OCI-LY1 (cell line): ENCODE measurements around the gene PPP6R1.

Experiments used
- H2AFZ ChIP-seq: fragments of 200-600 bp; sonication (generic), shearing (Covaris generic); 2 replicates; pipeline ENCODE4 v1.6.0; 2014; ENCODE audit warnings: antibody characterized with exemption, mild to moderate bottlenecking, low read length
- H3F3A ChIP-seq: fragments of 200-600 bp; sonication (generic), shearing (Covaris generic); 2 replicates; pipeline ENCODE4 v1.6.0; 2014; ENCODE audit warnings: mild to moderate bottlenecking, antibody characterized with exemption, low read length, moderate library complexity; ENCODE audit not compliant: insufficient read depth
- H3K27ac ChIP-seq: fragments of 200-600 bp; sonication (generic); 2 replicates; pipeline ENCODE4 v1.5.1; 2014; ENCODE audit warnings: low read length, mixed run types, mild to moderate bottlenecking, low read depth; ENCODE audit not compliant: poor library complexity, severe bottlenecking
- H3K27me3 ChIP-seq: fragments of 200-600 bp; sonication (generic); 2 replicates; pipeline ENCODE4 v1.6.0; 2014; ENCODE audit warnings: antibody characterized with exemption, mild to moderate bottlenecking, low read length, moderate library complexity; ENCODE audit not compliant: insufficient read depth
- H3K36me3 ChIP-seq: fragments of 200-600 bp; sonication (generic); 2 replicates; pipeline ENCODE4 v1.6.1; 2014; ENCODE audit warnings: mild to moderate bottlenecking, antibody characterized with exemption, low read length, moderate library complexity, mixed read lengths; ENCODE audit not compliant: insufficient read depth
- H3K4me1 ChIP-seq: fragments of 200-600 bp; sonication (generic); 2 replicates; pipeline ENCODE4 v1.5.1; 2014; ENCODE audit warnings: mild to moderate bottlenecking, low read length, moderate library complexity; ENCODE audit not compliant: insufficient read depth, severe bottlenecking
- H3K4me2 ChIP-seq: fragments of 200-600 bp; sonication (generic), shearing (Covaris generic); 2 replicates; pipeline ENCODE4 v1.6.1; 2014; ENCODE audit warnings: low read length
- H3K4me3 ChIP-seq: fragments of 200-600 bp; sonication (generic); 2 replicates; pipeline ENCODE4 v1.5.1; 2014; ENCODE audit warnings: low read length, low read depth, mild to moderate bottlenecking, mixed read lengths; ENCODE audit not compliant: poor library complexity, severe bottlenecking
- H3K79me2 ChIP-seq: fragments of 200-600 bp; shearing (Covaris generic); 2 replicates; pipeline ENCODE4 v1.6.1; 2016; ENCODE audit warnings: mixed run types, low read length, mixed read lengths; ENCODE audit not compliant: insufficient read depth
- H3K9ac ChIP-seq: fragments of 200-600 bp; sonication (generic), shearing (Covaris generic); 2 replicates; pipeline ENCODE4 v1.6.1; 2014; ENCODE audit warnings: mild to moderate bottlenecking, low read length, mixed read lengths
- H3K9me2 ChIP-seq: fragments of 200-600 bp; sonication (generic), shearing (Covaris generic); 2 replicates; pipeline ENCODE4 v1.6.1; 2014; ENCODE audit warnings: low read depth, mild to moderate bottlenecking, low read length, mixed read lengths
- H3K9me3 ChIP-seq: fragments of 200-600 bp; shearing (Covaris generic); 2 replicates; pipeline ENCODE4 v1.6.1; 2014; ENCODE audit warnings: low read length, mixed read lengths
- H4K20me1 ChIP-seq: fragments of 200-600 bp; sonication (generic), shearing (Covaris generic); 2 replicates; pipeline ENCODE4 v1.6.0; 2016; ENCODE audit warnings: mild to moderate bottlenecking, low read length; ENCODE audit not compliant: insufficient read depth
- CTCF ChIP-seq: fragments of 200-600 bp; sonication (generic), shearing (Covaris generic); IDR thresholded peaks from 2 replicates; pipeline ENCODE4 v1.5.1; 2017; ENCODE audit warnings: mild to moderate bottlenecking, antibody characterized with exemption, low read length, moderate library complexity, mixed read lengths
- EZH2 ChIP-seq: fragments of 200-600 bp; sonication (generic), shearing (Covaris generic); IDR thresholded peaks from 2 replicates; pipeline ENCODE4 v1.8.0; 2017; ENCODE audit warnings: borderline replicate concordance, mixed run types, mild to moderate bottlenecking, antibody characterized with exemption, low read length, moderate library complexity, mixed read lengths

The PPP6R1 gene

GRCh38 chr19:55258476-55258827 is 365 bp downstream of the PPP6R1 start:
- peak overlapping the region; percentile 71 for H3K27ac ChIP-seq

GRCh38 chr19:55257461-55258420 is 1.1 kb downstream of the PPP6R1 start:
- Histone ChIP-seq H3K27me3 (no peaks in the 10 kb centered on the region), H3K4me1 (peaks cover 54% of the 10 kb centered on the region), H2AFZ (no peak overlapping the region), H3K27ac (peak overlapping the region; percentile 100), H3K9me3 (no peaks in the 10 kb centered on the region), H3K9me2 (no peaks in the 10 kb centered on the region), H3K4me3 (peak overlapping the region; percentile 94), H3K4me2 (peak overlapping the region; percentile 96), H3K36me3 (peaks cover 37% of the 10 kb centered on the region; the same call in 1 of the 2 replicates), H3K9ac (peak overlapping the region; percentile 95), H3K79me2 (peaks cover 49% of the 10 kb centered on the region), H3F3A (peaks cover 7% of the 10 kb centered on the region; the same call in 1 of the 2 replicates), H4K20me1 (no peaks in the 10 kb centered on the region)
- TF ChIP-seq CTCF (no peak), EZH2 (no peak)

More at GRCh38 chr19:55258476-55258827, 365 bp downstream of the PPP6R1 start:
- Histone ChIP-seq H3K9me2 (no peaks in the 10 kb centered on the region), H3K4me3 (peak overlapping the region; percentile 94), H3K36me3 (peaks cover 31% of the 10 kb centered on the region; the same call in 1 of the 2 replicates), H3K4me2 (peak overlapping the region; percentile 32; the same call in 1 of the 2 replicates), H3K9me3 (no peaks in the 10 kb centered on the region), H4K20me1 (no peaks in the 10 kb centered on the region), H2AFZ (no peak overlapping the region), H3K79me2 (peaks cover 42% of the 10 kb centered on the region), H3K9ac (peak overlapping the region; percentile 95), H3F3A (peaks cover 7% of the 10 kb centered on the region), H3K4me1 (peaks cover 54% of the 10 kb centered on the region), H3K27me3 (no peaks in the 10 kb centered on the region)
- no peak for TF ChIP-seq EZH2
- TF ChIP-seq CTCF: no peak

GRCh38 chr19:55256562-55257460 is 2.0 kb downstream of the PPP6R1 start:
- Histone ChIP-seq H3K36me3 (peaks cover 38% of the 10 kb centered on the region; the same call in 1 of the 2 replicates), H3K9me3 (no peaks in the 10 kb centered on the region), H3K4me1 (peaks cover 64% of the 10 kb centered on the region), H3K79me2 (peaks cover 58% of the 10 kb centered on the region), H2AFZ (no peak overlapping the region), H3K9me2 (no peaks in the 10 kb centered on the region), H3K9ac (peak overlapping the region; percentile 95), H4K20me1 (no peaks in the 10 kb centered on the region), H3F3A (peaks cover 7% of the 10 kb centered on the region; the same call in 1 of the 2 replicates), H3K27me3 (no peaks in the 10 kb centered on the region), H3K27ac (peak overlapping the region; percentile 100), H3K4me2 (peak overlapping the region; percentile 96), H3K4me3 (peak overlapping the region; percentile 94)
- no peak for TF ChIP-seq EZH2
- no peak for TF ChIP-seq CTCF
